ENCODE data around the gene IL16.

DNA sequence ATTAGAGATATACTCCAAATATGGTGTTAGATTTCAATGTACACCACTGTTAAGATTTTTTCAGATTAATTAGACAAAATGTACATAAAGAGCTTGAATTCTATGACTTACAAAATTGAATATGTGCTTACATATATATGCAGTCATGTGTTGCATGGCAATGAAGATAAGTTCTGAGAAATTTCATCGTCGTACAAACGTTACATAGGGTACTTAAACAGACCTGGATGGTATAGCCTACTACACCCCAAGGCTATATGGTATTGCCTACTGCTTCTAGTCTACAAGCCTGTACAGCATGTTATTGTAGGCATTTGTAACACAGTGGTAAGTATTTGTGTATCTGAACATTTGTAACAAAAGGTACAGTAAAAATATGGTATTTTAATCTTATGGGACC, 9.3 kb downstream of the IL16 start:
- TF ChIP-seq RAD21 (CRISPR knock-in tag; conservative IDR thresholded peaks at IDR 0.05 in 1 of 2, IDR thresholded peaks at IDR 0.05 in 1 of 2) = no peak
- TF ChIP-seq, protein P1, sequence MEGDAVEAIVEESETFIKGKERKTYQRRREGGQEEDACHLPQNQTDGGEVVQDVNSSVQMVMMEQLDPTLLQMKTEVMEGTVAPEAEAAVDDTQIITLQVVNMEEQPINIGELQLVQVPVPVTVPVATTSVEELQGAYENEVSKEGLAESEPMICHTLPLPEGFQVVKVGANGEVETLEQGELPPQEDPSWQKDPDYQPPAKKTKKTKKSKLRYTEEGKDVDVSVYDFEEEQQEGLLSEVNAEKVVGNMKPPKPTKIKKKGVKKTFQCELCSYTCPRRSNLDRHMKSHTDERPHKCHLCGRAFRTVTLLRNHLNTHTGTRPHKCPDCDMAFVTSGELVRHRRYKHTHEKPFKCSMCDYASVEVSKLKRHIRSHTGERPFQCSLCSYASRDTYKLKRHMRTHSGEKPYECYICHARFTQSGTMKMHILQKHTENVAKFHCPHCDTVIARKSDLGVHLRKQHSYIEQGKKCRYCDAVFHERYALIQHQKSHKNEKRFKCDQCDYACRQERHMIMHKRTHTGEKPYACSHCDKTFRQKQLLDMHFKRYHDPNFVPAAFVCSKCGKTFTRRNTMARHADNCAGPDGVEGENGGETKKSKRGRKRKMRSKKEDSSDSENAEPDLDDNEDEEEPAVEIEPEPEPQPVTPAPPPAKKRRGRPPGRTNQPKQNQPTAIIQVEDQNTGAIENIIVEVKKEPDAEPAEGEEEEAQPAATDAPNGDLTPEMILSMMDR (IDR thresholded peaks at IDR 0.05 in 2 of 3, conservative IDR thresholded peaks at IDR 0.05 in 1 of 3; ENCODE audit: insufficient read depth in 2 of 3, low read depth in 1 of 3, low read length in 3 of 3) = no peak
- TF ChIP-seq, protein P2, sequence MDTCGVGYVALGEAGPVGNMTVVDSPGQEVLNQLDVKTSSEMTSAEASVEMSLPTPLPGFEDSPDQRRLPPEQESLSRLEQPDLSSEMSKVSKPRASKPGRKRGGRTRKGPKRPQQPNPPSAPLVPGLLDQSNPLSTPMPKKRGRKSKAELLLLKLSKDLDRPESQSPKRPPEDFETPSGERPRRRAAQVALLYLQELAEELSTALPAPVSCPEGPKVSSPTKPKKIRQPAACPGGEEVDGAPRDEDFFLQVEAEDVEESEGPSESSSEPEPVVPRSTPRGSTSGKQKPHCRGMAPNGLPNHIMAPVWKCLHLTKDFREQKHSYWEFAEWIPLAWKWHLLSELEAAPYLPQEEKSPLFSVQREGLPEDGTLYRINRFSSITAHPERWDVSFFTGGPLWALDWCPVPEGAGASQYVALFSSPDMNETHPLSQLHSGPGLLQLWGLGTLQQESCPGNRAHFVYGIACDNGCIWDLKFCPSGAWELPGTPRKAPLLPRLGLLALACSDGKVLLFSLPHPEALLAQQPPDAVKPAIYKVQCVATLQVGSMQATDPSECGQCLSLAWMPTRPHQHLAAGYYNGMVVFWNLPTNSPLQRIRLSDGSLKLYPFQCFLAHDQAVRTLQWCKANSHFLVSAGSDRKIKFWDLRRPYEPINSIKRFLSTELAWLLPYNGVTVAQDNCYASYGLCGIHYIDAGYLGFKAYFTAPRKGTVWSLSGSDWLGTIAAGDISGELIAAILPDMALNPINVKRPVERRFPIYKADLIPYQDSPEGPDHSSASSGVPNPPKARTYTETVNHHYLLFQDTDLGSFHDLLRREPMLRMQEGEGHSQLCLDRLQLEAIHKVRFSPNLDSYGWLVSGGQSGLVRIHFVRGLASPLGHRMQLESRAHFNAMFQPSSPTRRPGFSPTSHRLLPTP (IDR thresholded peaks at IDR 0.05; ENCODE audit: borderline replicate concordance, extremely low read depth, insufficient read length) = no peak
- TF ChIP-seq TGIF2 (CRISPR knock-in tag; IDR thresholded peaks at IDR 0.05) = no peak
- no peak for TF ChIP-seq BRCA1 (IDR thresholded peaks at IDR 0.05)
- TF ChIP-seq BRCA1 (CRISPR knock-in tag; IDR thresholded peaks at IDR 0.05) = no peak
- no peak for TF ChIP-seq JUN (IDR thresholded peaks at IDR 0.05; ENCODE audit: borderline replicate concordance, low read depth, low read length)
- TF ChIP-seq JUN (CRISPR knock-in tag; IDR thresholded peaks at IDR 0.05; ENCODE audit: borderline replicate concordance) = no peak
- TF ChIP-seq NR2C2 (CRISPR knock-in tag; IDR thresholded peaks at IDR 0.05) = no peak
- TF ChIP-seq NR2C2 (tag; IDR thresholded peaks at IDR 0.05) = no peak
